Measurements from ENCODE around the gene LHFPL3.

The LHFPL3 gene

DNA sequence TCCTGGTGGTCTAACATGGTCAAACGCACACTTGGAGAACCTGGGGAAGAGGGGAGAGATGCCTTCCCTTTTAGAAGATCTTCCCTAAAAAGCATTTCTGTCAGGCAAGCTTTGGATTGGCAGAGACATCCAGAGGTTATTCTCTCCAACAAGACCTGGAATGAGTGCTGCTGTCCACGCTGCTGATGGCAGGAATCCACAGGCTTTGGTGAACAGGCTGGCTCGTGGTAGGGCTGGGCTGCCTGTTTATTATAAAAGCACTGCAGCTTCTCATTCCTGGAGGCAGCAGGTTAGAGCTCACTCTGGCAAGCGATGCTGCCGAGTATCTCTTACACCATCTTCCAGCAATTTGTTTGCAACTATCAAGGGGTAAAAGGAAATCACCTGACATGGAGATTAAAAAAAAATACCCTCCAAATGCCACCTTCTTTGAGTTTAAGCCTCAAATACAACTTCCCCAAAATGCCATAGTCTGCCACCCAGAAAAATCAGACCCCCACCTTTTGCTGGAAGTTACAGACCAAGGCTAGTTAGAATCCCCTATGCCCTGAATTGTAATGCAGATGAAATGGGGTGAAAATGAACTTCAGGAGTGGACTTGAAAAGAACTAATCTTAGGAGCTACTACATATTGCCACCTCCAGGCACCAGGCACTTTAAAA, 533.5 kb downstream of the LHFPL3 start:
- H2BK120ac ChIP-seq (ENCODE audit: low read depth, low read length), result no peak overlapping the region
- H2AFZ ChIP-seq (ENCODE audit: low read depth, low read length), result no peak overlapping the region
- no peak overlapping the region for H3K18ac ChIP-seq (ENCODE audit: low read depth in 1 of 2, low read length in 2 of 2)
- H3K79me1 ChIP-seq (replicated peaks; ENCODE audit: low read length, poor library complexity, severe bottlenecking), result no peaks in the 10 kb centered on the region
- peaks cover 14 to 28% of the 10 kb centered on the region in 2 experiments for H3K27me3 ChIP-seq (ENCODE audit: control insufficient read depth in 1 of 2, insufficient read depth in 1 of 2, low read length in 2 of 2)
- H3K23ac ChIP-seq (ENCODE audit: low read length in 2 of 2), result no peak overlapping the region
- H4K8ac ChIP-seq (ENCODE audit: low read length), result no peak overlapping the region
- no peak overlapping the region for H2BK15ac ChIP-seq (ENCODE audit: low read depth, poor library complexity, severe bottlenecking)
- no peak for DNase-seq
- H2BK12ac ChIP-seq (ENCODE audit: low read length in 2 of 2), result no peak overlapping the region
- H3K9me3 ChIP-seq (ENCODE audit: control insufficient read depth, low read length), result no peaks in the 10 kb centered on the region
- no peak overlapping the region for H3K9ac ChIP-seq (ENCODE audit: low read length)
- H3K4me1 ChIP-seq (ENCODE audit: control insufficient read depth, insufficient read depth, low read depth, low read length), result no peaks in the 10 kb centered on the region
- no peak overlapping the region for H2BK5ac ChIP-seq (ENCODE audit: low read depth, low read length, poor library complexity, severe bottlenecking)
- H3K36me3 ChIP-seq (ENCODE audit: control insufficient read depth in 1 of 2, insufficient read depth in 2 of 2, low read depth in 1 of 2, low read length in 2 of 2), result no peaks in the 10 kb centered on the region
- H4K91ac ChIP-seq (ENCODE audit: low read length), result no peak overlapping the region
- no peak overlapping the region for H3K4me3 ChIP-seq (ENCODE audit: insufficient read depth in 1 of 2, low read depth in 1 of 2, low read length in 2 of 2)
- WGBS, result 64% methylated on average over 5 of the region's 5 CpGs
- no peak overlapping the region for H3K27ac ChIP-seq (ENCODE audit: low read length, poor library complexity, severe bottlenecking)
- H2AK5ac ChIP-seq (ENCODE audit: low read length, severe bottlenecking), result no peak overlapping the region
- no peak overlapping the region for H3K4ac ChIP-seq (ENCODE audit: low read depth in 1 of 2, low read length in 2 of 2)
- no peak overlapping the region for H3K4me2 ChIP-seq (ENCODE audit: low read length, poor library complexity, severe bottlenecking)
- no peak overlapping the region for H3K14ac ChIP-seq (ENCODE audit: low read length in 2 of 2)

DNA sequence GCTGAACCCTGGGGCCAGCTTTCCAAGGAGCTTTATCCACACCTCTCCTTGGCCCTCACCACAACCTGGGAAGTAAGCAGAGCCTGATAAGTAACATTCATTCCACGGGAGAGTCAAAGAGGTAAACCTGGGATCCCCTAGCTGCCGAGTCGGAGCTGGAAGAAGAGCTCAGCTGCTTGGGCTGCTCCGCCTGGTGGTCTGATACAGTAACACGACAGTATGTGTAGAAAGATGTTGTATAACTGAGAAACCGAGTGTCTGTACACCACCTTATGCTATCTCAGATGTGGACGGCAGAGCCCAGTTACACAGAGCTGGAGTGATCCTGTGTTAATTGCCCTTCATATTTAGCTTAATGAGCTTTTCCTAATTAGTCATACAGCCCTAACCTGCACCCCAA, 534.3 kb downstream of the LHFPL3 start:
- H2AFZ ChIP-seq (ENCODE audit: low read depth, low read length), result no peak overlapping the region
- H3K4me2 ChIP-seq (ENCODE audit: low read length, poor library complexity, severe bottlenecking), result no peak overlapping the region
- no peaks in the 10 kb centered on the region for H3K9me3 ChIP-seq (ENCODE audit: control insufficient read depth, low read length)
- no peak overlapping the region for H3K9ac ChIP-seq (ENCODE audit: low read length)
- no peak overlapping the region for H3K4ac ChIP-seq (ENCODE audit: low read depth in 1 of 2, low read length in 2 of 2)
- no peak overlapping the region for H2BK12ac ChIP-seq (ENCODE audit: low read length in 2 of 2)
- no peak overlapping the region for H3K27ac ChIP-seq (ENCODE audit: low read length, poor library complexity, severe bottlenecking)
- WGBS, result 31% methylated on average over 4 of the region's 7 CpGs
- no peak overlapping the region for H3K18ac ChIP-seq (ENCODE audit: low read depth in 1 of 2, low read length in 2 of 2)
- H2BK15ac ChIP-seq (ENCODE audit: low read depth, poor library complexity, severe bottlenecking), result no peak overlapping the region
- H2AK5ac ChIP-seq (ENCODE audit: low read length, severe bottlenecking), result no peak overlapping the region
- no peak overlapping the region for H3K4me3 ChIP-seq (ENCODE audit: insufficient read depth in 1 of 2, low read depth in 1 of 2, low read length in 2 of 2)
- H2BK120ac ChIP-seq (ENCODE audit: low read depth, low read length), result no peak overlapping the region
- H3K4me1 ChIP-seq (ENCODE audit: control insufficient read depth, insufficient read depth, low read depth, low read length), result no peaks in the 10 kb centered on the region
- H4K8ac ChIP-seq (ENCODE audit: low read length), result no peak overlapping the region
- H4K91ac ChIP-seq (ENCODE audit: low read length), result no peak overlapping the region
- H3K79me1 ChIP-seq (replicated peaks; ENCODE audit: low read length, poor library complexity, severe bottlenecking), result no peaks in the 10 kb centered on the region
- no peak overlapping the region for H3K23ac ChIP-seq (ENCODE audit: low read length in 2 of 2)
- peaks cover 14 to 28% of the 10 kb centered on the region in 2 experiments for H3K27me3 ChIP-seq (ENCODE audit: control insufficient read depth in 1 of 2, insufficient read depth in 1 of 2, low read length in 2 of 2)
- H2BK5ac ChIP-seq (ENCODE audit: low read depth, low read length, poor library complexity, severe bottlenecking), result no peak overlapping the region
- peak; percentile 7 for DNase-seq
- no peaks in the 10 kb centered on the region for H3K36me3 ChIP-seq (ENCODE audit: control insufficient read depth in 1 of 2, insufficient read depth in 2 of 2, low read depth in 1 of 2, low read length in 2 of 2)
- H3K14ac ChIP-seq (ENCODE audit: low read length in 2 of 2), result no peak overlapping the region

DNA sequence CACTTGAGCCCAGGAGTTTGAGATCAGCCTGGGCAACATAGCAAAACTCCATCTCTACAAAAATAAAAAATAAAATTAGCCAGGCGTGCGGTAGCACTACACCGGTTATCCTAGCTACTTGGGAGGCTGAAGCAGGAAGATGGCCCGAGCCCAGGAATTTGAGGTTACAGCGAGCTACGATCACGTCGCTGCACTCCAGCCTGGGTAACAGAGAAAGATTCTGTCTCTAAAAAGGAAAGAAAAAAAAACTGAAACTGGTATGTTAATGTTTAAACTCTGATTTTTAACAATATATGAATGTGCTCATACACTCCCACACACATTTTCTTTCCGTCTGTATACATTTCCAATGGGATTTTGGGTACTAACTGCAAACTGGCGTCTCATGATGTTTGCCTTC, 545.0 kb downstream of the LHFPL3 start:
- Histone ChIP-seq H4K91ac (ENCODE audit: low read length) (no peak overlapping the region), H2BK15ac (ENCODE audit: low read depth, poor library complexity, severe bottlenecking) (no peak overlapping the region), H3K4me2 (ENCODE audit: low read length, poor library complexity, severe bottlenecking) (no peak overlapping the region), H3K27me3 (ENCODE audit: control insufficient read depth in 1 of 2, insufficient read depth in 1 of 2, low read length in 2 of 2) (no peaks in the 10 kb centered on the region), H3K18ac (ENCODE audit: low read depth in 1 of 2, low read length in 2 of 2) (no peak overlapping the region), H2BK12ac (ENCODE audit: low read length in 2 of 2) (no peak overlapping the region), H2AFZ (ENCODE audit: low read depth, low read length) (no peak overlapping the region), H3K9ac (ENCODE audit: low read length) (no peak overlapping the region), H3K4me3 (ENCODE audit: insufficient read depth in 1 of 2, low read depth in 1 of 2, low read length in 2 of 2) (no peak overlapping the region), H3K27ac (ENCODE audit: low read length, poor library complexity, severe bottlenecking) (no peak overlapping the region), H2BK120ac (ENCODE audit: low read depth, low read length) (no peak overlapping the region), H3K79me1 (replicated peaks; ENCODE audit: low read length, poor library complexity, severe bottlenecking) (no peaks in the 10 kb centered on the region), H2BK5ac (ENCODE audit: low read depth, low read length, poor library complexity, severe bottlenecking) (no peak overlapping the region), H4K8ac (ENCODE audit: low read length) (no peak overlapping the region), H3K14ac (ENCODE audit: low read length in 2 of 2) (no peak overlapping the region), H3K23ac (ENCODE audit: low read length in 2 of 2) (no peak overlapping the region), H3K4me1 (ENCODE audit: control insufficient read depth, insufficient read depth, low read depth, low read length) (no peaks in the 10 kb centered on the region), H2AK5ac (ENCODE audit: low read length, severe bottlenecking) (no peak overlapping the region), H3K36me3 (ENCODE audit: control insufficient read depth in 1 of 2, insufficient read depth in 2 of 2, low read depth in 1 of 2, low read length in 2 of 2) (no peaks in the 10 kb centered on the region), H3K4ac (ENCODE audit: low read depth in 1 of 2, low read length in 2 of 2) (no peak overlapping the region), H3K9me3 (ENCODE audit: control insufficient read depth, low read length) (no peaks in the 10 kb centered on the region)
- DNase-seq, result no peak
- 84% methylated on average over 8 of the region's 10 CpGs for WGBS

DNA sequence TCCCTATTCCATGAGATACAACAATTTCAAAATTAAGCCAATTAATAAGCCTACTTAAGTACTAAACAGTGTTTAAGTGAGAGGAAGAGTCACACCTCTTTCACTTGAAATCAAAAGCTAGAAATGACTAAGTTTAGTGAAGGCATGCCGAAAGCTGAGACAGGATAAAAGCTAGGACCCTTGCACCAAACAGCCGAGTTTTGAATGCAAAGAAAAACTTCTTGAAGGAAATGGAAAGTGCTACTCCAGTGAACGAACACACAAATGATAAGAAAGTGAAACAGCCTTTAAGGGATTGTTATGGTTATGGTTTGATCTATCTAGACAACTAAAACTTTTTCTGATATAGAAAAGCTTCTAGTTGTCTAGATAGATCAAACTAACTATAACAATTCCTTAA, 550.2 kb downstream of the LHFPL3 start:
- Histone ChIP-seq H3K14ac (ENCODE audit: low read length in 2 of 2) (no peak overlapping the region), H3K4me1 (ENCODE audit: control insufficient read depth, insufficient read depth, low read depth, low read length) (no peaks in the 10 kb centered on the region), H3K4ac (ENCODE audit: low read depth in 1 of 2, low read length in 2 of 2) (no peak overlapping the region), H3K9me3 (ENCODE audit: control insufficient read depth, low read length) (peaks cover 12% of the 10 kb centered on the region), H3K23ac (ENCODE audit: low read length in 2 of 2) (no peak overlapping the region), H4K8ac (ENCODE audit: low read length) (no peak overlapping the region), H2AFZ (ENCODE audit: low read depth, low read length) (no peak overlapping the region), H3K4me3 (ENCODE audit: insufficient read depth in 1 of 2, low read depth in 1 of 2, low read length in 2 of 2) (no peak overlapping the region), H3K79me1 (replicated peaks; ENCODE audit: low read length, poor library complexity, severe bottlenecking) (no peaks in the 10 kb centered on the region), H2BK15ac (ENCODE audit: low read depth, poor library complexity, severe bottlenecking) (no peak overlapping the region), H3K27me3 (ENCODE audit: control insufficient read depth in 1 of 2, insufficient read depth in 1 of 2, low read length in 2 of 2) (peaks cover 0 to 8% of the 10 kb centered on the region in 2 experiments), H3K18ac (ENCODE audit: low read depth in 1 of 2, low read length in 2 of 2) (no peak overlapping the region), H3K9ac (ENCODE audit: low read length) (no peak overlapping the region), H2BK120ac (ENCODE audit: low read depth, low read length) (no peak overlapping the region), H4K91ac (ENCODE audit: low read length) (no peak overlapping the region), H3K36me3 (ENCODE audit: control insufficient read depth in 1 of 2, insufficient read depth in 2 of 2, low read depth in 1 of 2, low read length in 2 of 2) (no peaks in the 10 kb centered on the region), H3K4me2 (ENCODE audit: low read length, poor library complexity, severe bottlenecking) (no peak overlapping the region), H2BK5ac (ENCODE audit: low read depth, low read length, poor library complexity, severe bottlenecking) (no peak overlapping the region), H3K27ac (ENCODE audit: low read length, poor library complexity, severe bottlenecking) (no peak overlapping the region), H2AK5ac (ENCODE audit: low read length, severe bottlenecking) (no peak overlapping the region), H2BK12ac (ENCODE audit: low read length in 2 of 2) (no peak overlapping the region)
- 88% methylated on average over 2 of the region's 3 CpGs for WGBS
- no peak for DNase-seq
